Measurements from ENCODE around the gene NKIRAS2. TPM values are rescaled to one million over a fixed set of nuclear protein-coding genes. Genes with fewer than 3 reads are reported as not detected.

The NKIRAS2 gene
- total RNA-seq, 4 donors from 2014 or later: 27.8 to 39.3 (median 30.4) TPM

GRCh38 chr17:42067371-42068091 lies 47.6 kb downstream of the NKIRAS2 start:
- peak in 1 of 3 donors; percentile 52 for TF ChIP-seq CTCF (IDR thresholded peaks at IDR 0.05)
- DNase-seq (ENCODE audit: low spot score): peak; percentile 54
- no peak for ATAC-seq (ENCODE audit: low FRiP score)

GRCh38 chr17:42068979-42069378 lies 49.1 kb downstream of the NKIRAS2 start:
- TF ChIP-seq CTCF (IDR thresholded peaks at IDR 0.05): no peak
- no peak for DNase-seq (ENCODE audit: low spot score)
- ATAC-seq (ENCODE audit: low FRiP score): no peak

DNA sequence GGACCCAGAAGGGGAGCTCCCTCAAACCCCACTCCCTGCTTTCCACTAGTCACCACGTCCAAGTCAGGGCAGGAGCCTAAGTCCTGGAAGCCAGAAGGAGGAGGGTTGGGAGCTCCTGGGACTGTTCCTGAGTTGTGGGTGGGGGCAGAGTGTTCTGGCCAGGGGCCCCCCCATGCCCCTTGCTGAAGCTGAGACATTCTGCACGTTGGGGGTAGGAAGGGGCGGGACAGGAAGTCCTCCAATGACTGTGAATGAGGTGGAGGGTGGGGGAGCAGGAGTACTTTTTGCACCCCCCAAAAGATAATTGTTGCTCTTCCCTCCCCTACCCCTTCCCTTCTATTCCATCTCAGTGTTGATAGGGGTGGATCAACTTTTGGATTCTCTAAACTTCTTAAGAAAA lies 51.9 kb downstream of the NKIRAS2 start:
- no peak for ATAC-seq (ENCODE audit: low FRiP score)

DNA sequence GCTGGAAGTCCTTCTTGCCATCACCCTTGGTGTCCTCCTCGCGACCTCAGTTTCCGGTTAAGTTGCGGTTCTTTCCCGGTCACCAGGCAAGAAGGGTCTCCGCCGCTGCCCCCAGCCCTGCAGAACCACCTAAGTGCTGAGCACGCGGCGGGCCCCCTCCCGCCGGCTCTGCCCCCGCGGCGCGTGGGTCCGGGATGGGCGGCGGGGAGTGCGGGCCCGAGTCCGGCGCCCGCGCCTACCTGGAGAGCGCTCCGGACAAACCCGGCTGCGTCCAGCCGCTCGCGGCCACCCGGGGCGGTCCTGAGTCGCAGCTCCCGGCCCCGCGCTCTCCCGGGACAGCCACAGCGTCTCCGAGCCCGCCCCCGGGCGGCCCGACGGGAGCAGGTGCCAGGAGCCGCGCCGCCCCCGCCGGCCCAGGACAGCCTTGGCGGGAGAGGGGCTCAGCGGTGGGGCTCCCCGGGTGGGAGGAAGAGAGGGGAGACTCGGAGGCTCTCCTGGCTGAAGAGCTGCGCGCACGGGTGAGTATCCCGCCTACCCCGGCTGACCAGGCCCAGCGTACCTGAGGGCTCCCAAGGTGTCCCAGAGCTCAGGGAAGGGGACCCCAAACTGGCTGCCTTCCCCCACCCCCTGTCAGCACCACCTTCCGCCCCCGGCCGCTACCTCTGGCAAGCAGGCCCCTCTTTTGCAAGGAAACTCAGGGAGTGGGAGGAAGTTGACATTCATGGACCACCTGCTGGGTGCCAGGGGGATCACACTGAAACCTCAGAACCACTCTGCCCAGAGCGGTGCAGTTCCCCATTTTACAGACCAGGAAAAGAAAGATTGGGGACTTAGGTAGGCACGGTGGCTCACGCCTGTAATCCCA lies 52.7 kb downstream of the NKIRAS2 start:
- no peak for TF ChIP-seq CTCF (IDR thresholded peaks at IDR 0.05)
- ATAC-seq (ENCODE audit: low FRiP score): no peak
- DNase-seq (ENCODE audit: low spot score): no peak

More for the DNA sequence above, 51.9 kb downstream of the NKIRAS2 start:
- no peak for DNase-seq (ENCODE audit: low spot score)
- no peak for TF ChIP-seq CTCF (IDR thresholded peaks at IDR 0.05)

Other genes with a start within 250 kb of the NKIRAS2 start
- gene JUP, start 233.4 kb upstream of the NKIRAS2 start, total RNA-seq: 10 to 100 TPM; 34.8 to 84.5 (median 39.0) TPM
- gene P3H4, start 208.1 kb upstream of the NKIRAS2 start, total RNA-seq: 10 to 100 TPM in 2 of 4 donors, 1 to 10 TPM in 2; 6.6 to 15.6 (median 10.0) TPM
- gene FKBP10, start 207.1 kb upstream of the NKIRAS2 start, total RNA-seq: 10 to 100 TPM; 30.5 to 53.1 (median 42.3) TPM
- gene NT5C3B, start 183.9 kb upstream of the NKIRAS2 start, total RNA-seq: 10 to 100 TPM; 35.5 to 65.9 (median 42.5) TPM
- gene KLHL10, start 182.3 kb upstream of the NKIRAS2 start, total RNA-seq: under 1 TPM in 3 of 4 donors, not detected in 1; 0.44 to 0.72 (median 0.63) TPM
- 10 to 100 TPM; 16.2 to 18.8 (median 18.0) TPM for gene KLHL11, start 154.7 kb upstream of the NKIRAS2 start, total RNA-seq
- 100 to 1,000 TPM in 3 of 4 donors, 10 to 100 TPM in 1; 91.6 to 133 (median 111) TPM for gene ACLY, start 101.1 kb upstream of the NKIRAS2 start, total RNA-seq
- under 1 TPM; 0.19 to 0.96 (median 0.49) TPM for gene ODAD4, start 89.5 kb upstream of the NKIRAS2 start, total RNA-seq
- 10 to 100 TPM; 42.2 to 62.9 (median 49.8) TPM for gene CNP, start 53.3 kb upstream of the NKIRAS2 start, total RNA-seq
- 10 to 100 TPM; 46.5 to 72.5 (median 70.7) TPM for gene DNAJC7, start 2.7 kb upstream of the NKIRAS2 start, total RNA-seq
- under 1 TPM; 0.09 to 0.63 (median 0.19) TPM for gene C17orf113, start 30.5 kb downstream of the NKIRAS2 start, total RNA-seq
- not detected for gene ZNF385C, start 78.4 kb downstream of the NKIRAS2 start, total RNA-seq
- 10 to 100 TPM in 2 of 4 donors, 1 to 10 TPM in 2; 7.8 to 21.8 (median 10.2) TPM for gene DHX58, start 92.6 kb downstream of the NKIRAS2 start, total RNA-seq
- 10 to 100 TPM; 30.2 to 68.7 (median 33.9) TPM for gene KAT2A, start 101.3 kb downstream of the NKIRAS2 start, total RNA-seq
- under 1 TPM in 1 of 4 donors, not detected in 3; 0.25 TPM for gene HSPB9, start 102.7 kb downstream of the NKIRAS2 start, total RNA-seq
- gene RAB5C, start 134.9 kb downstream of the NKIRAS2 start, total RNA-seq: 100 to 1,000 TPM; 122 to 178 (median 158) TPM
- gene KCNH4, start 161.1 kb downstream of the NKIRAS2 start, total RNA-seq: under 1 TPM in 3 of 4 donors, not detected in 1; 0.44 to 0.79 (median 0.48) TPM
- not detected for gene HCRT, start 165.4 kb downstream of the NKIRAS2 start, total RNA-seq
- 10 to 100 TPM; 28.8 to 41.3 (median 35.5) TPM for gene GHDC, start 174.4 kb downstream of the NKIRAS2 start, total RNA-seq

Data from omental fat pad (tissue), 4 donors.